Thyroid gland (tissue), 4 donors: Measurements from ENCODE around the gene SCYL3.

Experiments used
- POLR2A ChIP-seq, 2 donors: fragments of 450-650 bp; IDR thresholded peaks; one replicate each; pipeline ENCODE4 v1.6.1; 2017; ENCODE audit warnings: antibody characterized with exemption in 2 of 2, mild to moderate bottlenecking in 2 of 2, moderate library complexity in 1 of 2
- TF ChIP-seq, protein P1 (sequence below), 6 experiments: fragments of 200-600 bp in 3 of 6; fragments of 450-650 bp in 3 of 6; sonication (generic) in 3 of 6; IDR thresholded peaks; one replicate each; pipeline ENCODE4 v1.5.1; 2016 to 2019; ENCODE audit warnings: antibody characterized with exemption in 6 of 6, mild to moderate bottlenecking in 2 of 6, inconsistent platforms in 1 of 6, moderate library complexity in 1 of 6

DNA sequence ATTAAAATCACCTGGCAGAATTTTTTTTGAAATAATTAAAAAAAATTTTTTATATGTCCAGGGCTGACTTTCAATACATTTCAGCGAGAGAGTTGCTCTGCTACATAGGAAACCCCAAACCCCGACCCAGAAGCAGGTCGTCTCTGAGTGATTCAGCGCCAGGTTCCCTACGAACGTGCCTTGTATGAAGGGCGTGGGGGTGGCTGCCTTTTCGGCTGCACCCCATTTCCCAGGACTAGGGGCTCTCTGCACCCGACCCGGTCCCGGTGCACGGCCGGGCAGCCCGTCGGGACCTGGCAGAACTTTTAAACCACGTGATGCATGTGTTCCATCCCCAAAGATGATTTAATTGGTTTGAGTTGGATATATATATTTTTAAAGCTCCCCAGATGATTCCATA, 15.8 kb upstream of the SCYL3 start:
- TF ChIP-seq, protein P1, sequence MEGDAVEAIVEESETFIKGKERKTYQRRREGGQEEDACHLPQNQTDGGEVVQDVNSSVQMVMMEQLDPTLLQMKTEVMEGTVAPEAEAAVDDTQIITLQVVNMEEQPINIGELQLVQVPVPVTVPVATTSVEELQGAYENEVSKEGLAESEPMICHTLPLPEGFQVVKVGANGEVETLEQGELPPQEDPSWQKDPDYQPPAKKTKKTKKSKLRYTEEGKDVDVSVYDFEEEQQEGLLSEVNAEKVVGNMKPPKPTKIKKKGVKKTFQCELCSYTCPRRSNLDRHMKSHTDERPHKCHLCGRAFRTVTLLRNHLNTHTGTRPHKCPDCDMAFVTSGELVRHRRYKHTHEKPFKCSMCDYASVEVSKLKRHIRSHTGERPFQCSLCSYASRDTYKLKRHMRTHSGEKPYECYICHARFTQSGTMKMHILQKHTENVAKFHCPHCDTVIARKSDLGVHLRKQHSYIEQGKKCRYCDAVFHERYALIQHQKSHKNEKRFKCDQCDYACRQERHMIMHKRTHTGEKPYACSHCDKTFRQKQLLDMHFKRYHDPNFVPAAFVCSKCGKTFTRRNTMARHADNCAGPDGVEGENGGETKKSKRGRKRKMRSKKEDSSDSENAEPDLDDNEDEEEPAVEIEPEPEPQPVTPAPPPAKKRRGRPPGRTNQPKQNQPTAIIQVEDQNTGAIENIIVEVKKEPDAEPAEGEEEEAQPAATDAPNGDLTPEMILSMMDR (IDR thresholded peaks at IDR 0.05), result no peak
- TF ChIP-seq POLR2A (IDR thresholded peaks at IDR 0.05), result no peak
